ENCODE results near the gene CCR3.
"Not testable (repeated sequence)": the region's sequence is repeated elsewhere in the genome, so short reads cannot be mapped to it uniquely, and the experiment has no call there.

Gene CCR3

GRCh38 chr3:46242120-46242519 is at the start of gene CCR3:
Gene CCR3, plus strand, starts transcription at chr3:46242460. Its CDS starts 22,699 bp downstream, at chr3:46265159.
- no peak for DNase-seq (ENCODE audit: low read depth)

- no peak for DNase-seq (ENCODE audit: low read depth)
These were observed 49.3 kb upstream of the CCR3 start for GRCh38 chr3:46192939-46193338.

GRCh38 chr3:46193436-46193835 is 48.8 kb upstream of the CCR3 start:
- no peak for DNase-seq (ENCODE audit: low read depth)

GRCh38 chr3:46194868-46195553 is 47.2 kb upstream of the CCR3 start:
- no peak for DNase-seq (ENCODE audit: low read depth)

- DNase-seq (ENCODE audit: low read depth), result peak; percentile 14
These were observed 45.9 kb upstream of the CCR3 start for GRCh38 chr3:46196261-46196957.

- DNase-seq (ENCODE audit: low read depth), result no peak
These were observed 42.0 kb upstream of the CCR3 start for GRCh38 chr3:46200211-46200610.

GRCh38 chr3:46200790-46201189 is 41.5 kb upstream of the CCR3 start:
- DNase-seq (ENCODE audit: low read depth), result no peak

GRCh38 chr3:46202535-46202934 is 39.7 kb upstream of the CCR3 start:
- DNase-seq (ENCODE audit: low read depth), result no peak

GRCh38 chr3:46203681-46204080 is 38.6 kb upstream of the CCR3 start:
- no peak for DNase-seq (ENCODE audit: low read depth)

GRCh38 chr3:46205286-46205960 is 36.8 kb upstream of the CCR3 start:
- no peak for DNase-seq (ENCODE audit: low read depth)

- no peak for DNase-seq (ENCODE audit: low read depth)
These were observed 35.8 kb upstream of the CCR3 start for GRCh38 chr3:46206282-46207015.

- DNase-seq (ENCODE audit: low read depth), result not testable (repeated sequence)
These were observed 34.7 kb upstream of the CCR3 start for GRCh38 chr3:46207514-46207913.

GRCh38 chr3:46208167-46208704 is 34.0 kb upstream of the CCR3 start, which contains the start of gene CCR1:
Gene CCR1, minus strand, starts transcription at chr3:46208313. Its CDS starts 4,000 bp downstream, at chr3:46204313.
- DNase-seq (ENCODE audit: low read depth), result peak; percentile 52

GRCh38 chr3:46209053-46209452 is 33.2 kb upstream of the CCR3 start:
- DNase-seq (ENCODE audit: low read depth), result no peak

- DNase-seq (ENCODE audit: low read depth), result peak; percentile 17
These were observed 32.4 kb upstream of the CCR3 start for GRCh38 chr3:46209746-46210470.

- DNase-seq (ENCODE audit: low read depth), result no peak
These were observed 30.2 kb upstream of the CCR3 start for GRCh38 chr3:46212101-46212500.

- DNase-seq (ENCODE audit: low read depth), result no peak
These were observed 29.1 kb upstream of the CCR3 start for GRCh38 chr3:46213201-46213600.

- DNase-seq (ENCODE audit: low read depth), result no peak
These were observed 27.4 kb upstream of the CCR3 start for GRCh38 chr3:46214751-46215352.

- DNase-seq (ENCODE audit: low read depth), result peak; percentile 44
These were observed 26.3 kb upstream of the CCR3 start for GRCh38 chr3:46215810-46216414.

- no peak for DNase-seq (ENCODE audit: low read depth)
These were observed 24.0 kb upstream of the CCR3 start for GRCh38 chr3:46218196-46218709.

All from EH (cell line).